ENCODE results near the gene COX7B2.

The COX7B2 gene

GRCh38 chr4:46793036-46793435, 116.0 kb downstream of the COX7B2 start:
- Histone ChIP-seq H3K4me3 (ENCODE audit: insufficient read depth, low read depth, low read length) (no peak overlapping the region), H3K27me3 (ENCODE audit: control insufficient read depth, insufficient read depth, low read length, poor library complexity, severe bottlenecking) (no peaks in the 10 kb centered on the region), H3K9me3 (ENCODE audit: control insufficient read depth, low read length) (no peaks in the 10 kb centered on the region), H3K4me1 (ENCODE audit: control insufficient read depth, insufficient read depth, low read length) (no peaks in the 10 kb centered on the region), H3K27ac (ENCODE audit: insufficient read depth, low read depth, low read length, poor library complexity, severe bottlenecking) (no peak overlapping the region), H3K36me3 (ENCODE audit: control insufficient read depth, insufficient read depth, low read length) (no peaks in the 10 kb centered on the region)
- WGBS, 2 experiments: 95 to 97% methylated on average over 6 of the region's 6 CpGs

DNA sequence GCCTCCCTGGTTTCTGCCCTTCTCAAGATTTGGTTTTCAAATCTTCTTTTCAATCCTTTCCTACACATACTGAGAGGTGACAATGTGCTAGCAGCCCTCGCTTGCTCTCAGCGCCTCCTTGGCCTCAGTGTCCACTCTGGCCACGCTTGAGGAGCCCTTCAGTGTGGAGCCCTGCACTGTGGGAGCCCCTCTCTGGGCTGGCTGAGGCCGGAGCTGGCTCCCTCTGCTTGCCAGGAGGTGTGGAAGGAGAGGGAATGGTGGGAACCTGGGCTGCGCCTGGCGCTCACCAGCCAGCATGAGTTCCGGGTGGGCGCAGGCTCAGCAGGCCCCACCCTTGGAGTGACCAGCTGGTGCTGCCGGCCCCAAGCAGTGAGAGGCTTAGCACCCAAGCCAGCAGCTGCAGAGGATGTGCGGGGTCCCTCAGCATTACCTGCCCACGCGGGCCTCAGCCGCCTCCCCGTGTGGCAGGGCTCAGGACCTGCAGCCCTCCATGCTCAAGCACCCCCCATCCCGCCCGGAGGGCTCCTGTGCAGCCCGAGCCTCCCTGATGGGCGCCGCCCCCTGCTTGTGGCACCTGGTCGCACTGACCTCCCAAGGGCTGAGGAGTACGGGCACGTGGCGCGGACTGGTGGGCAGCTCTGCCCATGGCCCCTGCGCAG, 127.5 kb downstream of the COX7B2 start:
- H3K27me3 ChIP-seq (ENCODE audit: control insufficient read depth, insufficient read depth, low read length, poor library complexity, severe bottlenecking): no peaks in the 10 kb centered on the region

GRCh38 chr4:46765465-46765864, 143.6 kb downstream of the COX7B2 start:
- WGBS, 2 experiments: 90 to 96% methylated on average over 2 of the region's 2 CpGs

More for the DNA sequence above, 127.5 kb downstream of the COX7B2 start:
- 94 to 96% methylated on average over 25 of the region's 25 CpGs for WGBS, 2 experiments
- H3K9me3 ChIP-seq (ENCODE audit: control insufficient read depth, low read length): no peaks in the 10 kb centered on the region
- H3K4me1 ChIP-seq (ENCODE audit: control insufficient read depth, insufficient read depth, low read length): no peaks in the 10 kb centered on the region
- no peak overlapping the region for H3K4me3 ChIP-seq (ENCODE audit: insufficient read depth, low read depth, low read length)
- no peak overlapping the region for H3K27ac ChIP-seq (ENCODE audit: insufficient read depth, low read depth, low read length, poor library complexity, severe bottlenecking)
- H3K36me3 ChIP-seq (ENCODE audit: control insufficient read depth, insufficient read depth, low read length): no peaks in the 10 kb centered on the region

DNA sequence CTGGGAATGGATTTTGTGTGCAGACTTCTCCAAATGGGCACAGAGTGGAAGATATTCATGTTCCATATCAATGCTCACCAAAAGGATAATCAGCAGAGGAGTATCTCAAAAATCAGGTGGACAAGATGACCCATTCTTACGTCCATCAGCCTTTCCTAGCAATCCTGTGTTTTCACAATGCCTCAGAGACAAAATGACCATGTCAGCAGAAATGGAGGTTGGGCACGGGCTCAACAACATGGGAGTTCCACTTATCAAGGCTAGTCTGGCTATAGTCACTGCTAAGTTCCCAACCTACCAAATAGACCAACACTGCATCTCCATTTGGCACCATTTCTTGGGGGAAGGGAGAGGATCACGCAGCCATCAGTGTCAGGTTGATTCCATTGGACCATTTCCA, 179.0 kb downstream of the COX7B2 start:
- H3K27me3 ChIP-seq (ENCODE audit: control insufficient read depth, insufficient read depth, low read length, poor library complexity, severe bottlenecking): no peaks in the 10 kb centered on the region
- H3K36me3 ChIP-seq (ENCODE audit: control insufficient read depth, insufficient read depth, low read length): no peaks in the 10 kb centered on the region
- no peaks in the 10 kb centered on the region for H3K9me3 ChIP-seq (ENCODE audit: control insufficient read depth, low read length)
- no peaks in the 10 kb centered on the region for H3K4me1 ChIP-seq (ENCODE audit: control insufficient read depth, insufficient read depth, low read length)
- H3K4me3 ChIP-seq (ENCODE audit: insufficient read depth, low read depth, low read length): no peak overlapping the region
- WGBS, 2 experiments: 85 to 94% methylated on average over 3 of the region's 3 CpGs
- no peak overlapping the region for H3K27ac ChIP-seq (ENCODE audit: insufficient read depth, low read depth, low read length, poor library complexity, severe bottlenecking)

More at GRCh38 chr4:46765465-46765864, 143.6 kb downstream of the COX7B2 start:
- no peaks in the 10 kb centered on the region for H3K27me3 ChIP-seq (ENCODE audit: control insufficient read depth, insufficient read depth, low read length, poor library complexity, severe bottlenecking)
- H3K36me3 ChIP-seq (ENCODE audit: control insufficient read depth, insufficient read depth, low read length): no peaks in the 10 kb centered on the region
- H3K4me1 ChIP-seq (ENCODE audit: control insufficient read depth, insufficient read depth, low read length): no peaks in the 10 kb centered on the region
- H3K4me3 ChIP-seq (ENCODE audit: insufficient read depth, low read depth, low read length): no peak overlapping the region
- no peak overlapping the region for H3K27ac ChIP-seq (ENCODE audit: insufficient read depth, low read depth, low read length, poor library complexity, severe bottlenecking)
- H3K9me3 ChIP-seq (ENCODE audit: control insufficient read depth, low read length): no peaks in the 10 kb centered on the region

DNA sequence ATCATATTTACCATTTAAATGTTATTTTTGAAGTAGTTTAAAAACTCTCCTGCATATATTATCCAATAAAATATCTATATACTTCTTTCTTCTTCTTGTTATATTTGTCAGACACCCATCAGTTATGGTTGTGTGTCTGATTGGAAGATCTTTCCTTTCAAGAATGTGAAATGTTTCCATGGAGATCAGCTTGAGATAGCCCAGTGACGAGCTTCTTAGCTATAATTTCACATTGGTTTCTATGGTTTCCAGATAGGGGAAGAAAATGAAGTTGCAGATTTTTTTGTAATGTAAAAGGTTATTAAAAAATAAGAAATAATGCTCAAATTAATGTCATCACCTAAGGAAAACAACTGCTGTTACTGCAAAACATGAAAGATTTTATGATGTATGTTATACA, 189.0 kb downstream of the COX7B2 start:
- H3K4me3 ChIP-seq (ENCODE audit: insufficient read depth, low read depth, low read length): no peak overlapping the region
- H3K36me3 ChIP-seq (ENCODE audit: control insufficient read depth, insufficient read depth, low read length): no peaks in the 10 kb centered on the region
- no peak overlapping the region for H3K27ac ChIP-seq (ENCODE audit: insufficient read depth, low read depth, low read length, poor library complexity, severe bottlenecking)
- H3K4me1 ChIP-seq (ENCODE audit: control insufficient read depth, insufficient read depth, low read length): no peaks in the 10 kb centered on the region
- H3K9me3 ChIP-seq (ENCODE audit: control insufficient read depth, low read length): no peaks in the 10 kb centered on the region
- H3K27me3 ChIP-seq (ENCODE audit: control insufficient read depth, insufficient read depth, low read length, poor library complexity, severe bottlenecking): no peaks in the 10 kb centered on the region
- 83 to 90% methylated on average over 1 of the region's 1 CpG for WGBS, 2 experiments

GRCh38 chr4:46717950-46718349, 191.1 kb downstream of the COX7B2 start:
- Histone ChIP-seq H3K27ac (ENCODE audit: insufficient read depth, low read depth, low read length, poor library complexity, severe bottlenecking) (no peak overlapping the region), H3K27me3 (ENCODE audit: control insufficient read depth, insufficient read depth, low read length, poor library complexity, severe bottlenecking) (no peaks in the 10 kb centered on the region), H3K4me1 (ENCODE audit: control insufficient read depth, insufficient read depth, low read length) (no peaks in the 10 kb centered on the region), H3K36me3 (ENCODE audit: control insufficient read depth, insufficient read depth, low read length) (no peaks in the 10 kb centered on the region), H3K4me3 (ENCODE audit: insufficient read depth, low read depth, low read length) (no peak overlapping the region), H3K9me3 (ENCODE audit: control insufficient read depth, low read length) (no peaks in the 10 kb centered on the region)
- no CpG with 5 or more reads among the region's 1 CpG for WGBS, 2 experiments

DNA sequence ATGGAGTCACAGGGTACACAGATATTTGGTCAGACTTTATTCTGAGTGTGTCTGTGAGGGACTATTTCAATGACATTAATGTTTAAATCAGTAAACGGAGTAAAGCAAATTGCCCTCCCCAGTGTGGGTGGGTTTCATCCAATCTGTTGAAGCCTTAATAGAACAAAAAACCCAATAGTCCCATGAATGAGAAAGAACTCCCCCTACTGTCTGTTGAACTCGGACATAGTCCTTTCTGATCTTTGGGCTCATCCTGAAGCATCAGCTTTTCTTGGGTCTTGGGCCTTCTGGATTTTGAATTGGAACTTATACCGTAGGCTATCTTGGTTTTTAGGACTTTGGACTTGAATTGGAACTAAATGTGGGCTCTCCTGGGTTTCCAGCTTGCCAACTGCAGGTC, 193.6 kb downstream of the COX7B2 start:
- Histone ChIP-seq H3K4me1 (ENCODE audit: control insufficient read depth, insufficient read depth, low read length) (no peaks in the 10 kb centered on the region), H3K36me3 (ENCODE audit: control insufficient read depth, insufficient read depth, low read length) (no peaks in the 10 kb centered on the region), H3K27me3 (ENCODE audit: control insufficient read depth, insufficient read depth, low read length, poor library complexity, severe bottlenecking) (no peaks in the 10 kb centered on the region), H3K27ac (ENCODE audit: insufficient read depth, low read depth, low read length, poor library complexity, severe bottlenecking) (no peak overlapping the region), H3K9me3 (ENCODE audit: control insufficient read depth, low read length) (no peaks in the 10 kb centered on the region), H3K4me3 (ENCODE audit: insufficient read depth, low read depth, low read length) (no peak overlapping the region)
- 76 to 77% methylated on average over 2 to 3 of the region's 3 CpGs for WGBS, 2 experiments

DNA sequence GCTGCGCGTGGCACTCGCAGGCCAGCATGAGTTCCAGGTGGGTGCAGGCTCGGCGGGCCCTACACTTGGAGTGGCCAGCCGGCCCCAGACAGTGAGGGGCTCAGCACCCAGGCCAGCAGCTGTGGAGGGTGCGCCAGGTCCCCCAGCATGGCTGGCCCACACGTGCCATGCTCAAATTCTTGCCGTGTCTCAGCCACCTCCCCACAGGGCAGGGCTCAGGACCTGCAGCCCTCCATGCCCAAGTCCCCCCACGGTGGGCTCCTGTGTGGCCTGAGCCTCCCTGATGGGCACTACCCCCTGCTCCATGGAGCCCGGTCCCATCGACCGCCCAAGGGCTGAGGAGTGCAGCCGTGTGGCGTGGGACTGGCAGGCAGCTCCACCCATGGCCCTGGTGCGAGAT, 210.2 kb downstream of the COX7B2 start:
- H3K9me3 ChIP-seq (ENCODE audit: control insufficient read depth, low read length): no peaks in the 10 kb centered on the region
- no peak overlapping the region for H3K4me3 ChIP-seq (ENCODE audit: insufficient read depth, low read depth, low read length)
- WGBS, 2 experiments: 94 to 95% methylated on average over 16 of the region's 16 CpGs
- no peaks in the 10 kb centered on the region for H3K27me3 ChIP-seq (ENCODE audit: control insufficient read depth, insufficient read depth, low read length, poor library complexity, severe bottlenecking)
- no peaks in the 10 kb centered on the region for H3K4me1 ChIP-seq (ENCODE audit: control insufficient read depth, insufficient read depth, low read length)
- no peak overlapping the region for H3K27ac ChIP-seq (ENCODE audit: insufficient read depth, low read depth, low read length, poor library complexity, severe bottlenecking)
- H3K36me3 ChIP-seq (ENCODE audit: control insufficient read depth, insufficient read depth, low read length): no peaks in the 10 kb centered on the region
